Jurkat, Clone E6-1 (cell line): ENCODE data around the gene THAP3.
"Not testable (repeated sequence)": the region's sequence is repeated elsewhere in the genome, so short reads cannot be mapped to it uniquely, and the experiment has no call there.

ENCODE experiments used
- DNase-seq: peaks from one replicate; pipeline ENCODE4 v3.0.0-alpha.2; 2011; ENCODE audit warnings: low read depth, low spot score
- H3K4me3 ChIP-seq: 2 replicates; pipeline ENCODE4 v1.5.1; 2011; ENCODE audit warnings: mild to moderate bottlenecking, low read length, control low read depth, moderate library complexity

THAP3 gene

GRCh38 chr1:6628971-6629479 lies 4.4 kb downstream of the THAP3 start:
- H3K4me3 ChIP-seq, result no peak overlapping the region
- DNase-seq, result no peak

GRCh38 chr1:6630027-6630426 lies 5.4 kb downstream of the THAP3 start:
- no peak for DNase-seq
- H3K4me3 ChIP-seq, result no peak overlapping the region

GRCh38 chr1:6631058-6631457 lies 6.4 kb downstream of the THAP3 start:
- no peak for DNase-seq
- H3K4me3 ChIP-seq, result no peak overlapping the region

GRCh38 chr1:6632588-6633514 lies 8.2 kb downstream of the THAP3 start:
- DNase-seq, result no peak
- no peak overlapping the region for H3K4me3 ChIP-seq

GRCh38 chr1:6634371-6635052 lies 9.8 kb downstream of the THAP3 start:
- DNase-seq, result no peak
- no peak overlapping the region for H3K4me3 ChIP-seq

- no peak for DNase-seq
- no peak overlapping the region for H3K4me3 ChIP-seq
Measured at GRCh38 chr1:6635161-6635909, 10.7 kb downstream of the THAP3 start.

GRCh38 chr1:6635910-6636760 lies 11.5 kb downstream of the THAP3 start:
- DNase-seq, result no peak
- no peak overlapping the region for H3K4me3 ChIP-seq

- H3K4me3 ChIP-seq, DNase-seq: not testable (repeated sequence)
Measured at GRCh38 chr1:6636778-6637177, 12.1 kb downstream of the THAP3 start.

GRCh38 chr1:6637770-6638169 lies 13.1 kb downstream of the THAP3 start:
- H3K4me3 ChIP-seq, result no peak overlapping the region
- DNase-seq, result no peak

- DNase-seq, result no peak
- H3K4me3 ChIP-seq, result no peak overlapping the region
Measured at GRCh38 chr1:6638226-6638625, 13.6 kb downstream of the THAP3 start.

- H3K4me3 ChIP-seq, DNase-seq: not testable (repeated sequence)
Measured at GRCh38 chr1:6640867-6641266, 16.2 kb downstream of the THAP3 start.

- DNase-seq, result no peak
- H3K4me3 ChIP-seq, result no peak overlapping the region
Measured at GRCh38 chr1:6645018-6645417, 20.4 kb downstream of the THAP3 start.

GRCh38 chr1:6646499-6647148 lies 22.0 kb downstream of the THAP3 start:
- H3K4me3 ChIP-seq, result no peak overlapping the region
- peak; percentile 15 for DNase-seq

- DNase-seq, result no peak
Measured at GRCh38 chr1:6648556-6648955, 23.9 kb downstream of the THAP3 start.

GRCh38 chr1:6651909-6652308 lies 27.2 kb downstream of the THAP3 start:
- DNase-seq, result no peak

More at GRCh38 chr1:6648556-6648955, 23.9 kb downstream of the THAP3 start:
- H3K4me3 ChIP-seq, result no peak overlapping the region

GRCh38 chr1:6652986-6653385 lies 28.3 kb downstream of the THAP3 start:
- no peak for DNase-seq
- H3K4me3 ChIP-seq, result no peak overlapping the region

More at GRCh38 chr1:6651909-6652308, 27.2 kb downstream of the THAP3 start:
- H3K4me3 ChIP-seq, result no peak overlapping the region

- no peak overlapping the region for H3K4me3 ChIP-seq
- no peak for DNase-seq
Measured at GRCh38 chr1:6653436-6654290, 29.0 kb downstream of the THAP3 start.
